HepG2 (cell line): Measurements from ENCODE around the gene DPM1. TPM values are rescaled to one million over a fixed set of nuclear protein-coding genes. Genes with fewer than 3 reads are reported as not detected.

Experiments used
- ARHGAP35 ChIP-seq: sonication (generic); formaldehyde crosslinking; IDR thresholded peaks from 2 replicates; pipeline ENCODE4 v1.9.0; 2022; ENCODE audit warnings: mild to moderate bottlenecking, inconsistent platforms, moderate library complexity, missing genetic modification reagents, borderline replicate concordance
- CEBPB ChIP-seq: IDR thresholded peaks from 2 replicates; pipeline ENCODE4 v1.6.1; 2011; ENCODE audit warnings: low read depth, low read length, improper control_type of control experiment, borderline replicate concordance
- CENPX ChIP-seq: sonication (generic); formaldehyde crosslinking; IDR thresholded peaks from 2 replicates; pipeline ENCODE4 v1.9.0; 2021; ENCODE audit warnings: mild to moderate bottlenecking, missing genetic modification reagents, moderate library complexity
- DR1 ChIP-seq: sonication (generic); formaldehyde crosslinking; IDR thresholded peaks from 2 replicates; pipeline ENCODE4 v1.8.0; 2021; ENCODE audit warnings: mild to moderate bottlenecking, missing genetic modification reagents, inconsistent platforms
- FOXK1 ChIP-seq: sonication (generic); formaldehyde crosslinking; IDR thresholded peaks from 2 replicates; pipeline ENCODE4 v1.4.0; 2020; ENCODE audit warnings: low read depth, missing genetic modification reagents, borderline replicate concordance
- GABPB1 ChIP-seq: IDR thresholded peaks from 2 replicates; pipeline ENCODE4 v1.6.1; 2016; ENCODE audit warnings: mild to moderate bottlenecking, missing genetic modification reagents, moderate library complexity, missing compliant biosample characterization
- HMGA1 ChIP-seq: sonication (generic); formaldehyde crosslinking; conservative IDR thresholded peaks from 2 replicates; pipeline ENCODE4 v1.4.0; 2020; ENCODE audit warnings: missing genetic modification reagents
- KAT7 ChIP-seq: IDR thresholded peaks from 2 replicates; pipeline ENCODE4 v1.6.1; 2018; ENCODE audit warnings: borderline replicate concordance, missing compliant biosample characterization
- NFATC3 ChIP-seq: sonication (generic); formaldehyde crosslinking; IDR thresholded peaks from 2 replicates; pipeline ENCODE4 v1.5.1; 2020; ENCODE audit warnings: mild to moderate bottlenecking, missing genetic modification reagents
- NONO ChIP-seq, 2 experiments: fragments of 450-650 bp in 1 of 2; sonication (generic) in 1 of 2; formaldehyde crosslinking in 1 of 2; IDR thresholded peaks in 1 of 2; conservative IDR thresholded peaks in 1 of 2; 2 replicates each; pipeline versions ENCODE4 v1.6.1 to v1.8.0; 2017 to 2022; ENCODE audit warnings: mild to moderate bottlenecking in 1 of 2, missing genetic modification reagents in 1 of 2, moderate library complexity in 1 of 2
- PATZ1 ChIP-seq: sonication (generic); formaldehyde crosslinking; IDR thresholded peaks from 2 replicates; pipeline ENCODE4 v1.4.0; 2020; ENCODE audit warnings: missing genetic modification reagents
- PCBP2 ChIP-seq: fragments of 200-400 bp; formaldehyde crosslinking; optimal IDR thresholded peaks from 2 replicates; pipeline ENCODE3; 2018; ENCODE audit warnings: low read length, low read depth; ENCODE audit not compliant: poor library complexity, severe bottlenecking
- RBM22 ChIP-seq: fragments of 200-400 bp; formaldehyde crosslinking; optimal IDR thresholded peaks from 2 replicates; pipeline ENCODE3; 2017; ENCODE audit warnings: mild to moderate bottlenecking, low read length, moderate library complexity
- RNF2 ChIP-seq: fragments of 450-650 bp; conservative IDR thresholded peaks from 2 replicates; pipeline ENCODE4 v1.6.1; 2016; ENCODE audit warnings: low read depth
- SNAPC5 ChIP-seq: sonication (generic); formaldehyde crosslinking; IDR thresholded peaks from 2 replicates; pipeline ENCODE4 v1.8.1; 2023; ENCODE audit warnings: mild to moderate bottlenecking, missing genetic modification reagents, borderline replicate concordance
- SP1 ChIP-seq, 2 experiments: fragments of 450-650 bp in 1 of 2; sonication (generic) in 1 of 2; formaldehyde crosslinking in 1 of 2; IDR thresholded peaks; 2 replicates each; pipeline versions ENCODE4 v1.4.0 to v1.6.1; 2016 to 2020; ENCODE audit warnings: missing genetic modification reagents in 1 of 2
- SRSF4 ChIP-seq: fragments of 200-400 bp; formaldehyde crosslinking; IDR thresholded peaks from one replicate; pipeline ENCODE4 v1.6.1; 2018; ENCODE audit warnings: mild to moderate bottlenecking, low read depth, low read length, moderate library complexity; ENCODE audit not compliant: poor library complexity, severe bottlenecking
- SUZ12 ChIP-seq: fragments of 150-350 bp; IDR thresholded peaks from 2 replicates; pipeline ENCODE4 v1.6.1; 2014; ENCODE audit warnings: low read depth, low read length
- SYNCRIP ChIP-seq: fragments of 200-400 bp; formaldehyde crosslinking; IDR thresholded peaks from 2 replicates; pipeline ENCODE4 v1.6.1; 2018; ENCODE audit warnings: mild to moderate bottlenecking, low read depth, low read length; ENCODE audit not compliant: insufficient read depth
- ZBTB8A ChIP-seq: sonication (generic); formaldehyde crosslinking; IDR thresholded peaks from 2 replicates; pipeline ENCODE4 v1.4.0; 2020; ENCODE audit warnings: mild to moderate bottlenecking, low read depth, missing genetic modification reagents, borderline replicate concordance
- ZNF235 ChIP-seq: sonication (generic); formaldehyde crosslinking; IDR thresholded peaks from 2 replicates; pipeline ENCODE4 v1.8.1; 2023; ENCODE audit warnings: mild to moderate bottlenecking, missing genetic modification reagents, borderline replicate concordance
- ZNF326 ChIP-seq: sonication (generic); formaldehyde crosslinking; IDR thresholded peaks from 2 replicates; pipeline ENCODE4 v1.4.0; 2020; ENCODE audit warnings: missing genetic modification reagents, borderline replicate concordance
- ZNF629 ChIP-seq: sonication (generic); formaldehyde crosslinking; conservative IDR thresholded peaks from 2 replicates; pipeline ENCODE4 v1.5.0; 2020; ENCODE audit warnings: missing genetic modification reagents
- polyA plus RNA-seq, 8 experiments: library from polyadenylated mRNA; depleted of rRNA in 3 of 8; stranded (reverse) in 7 of 8; unstranded in 1 of 8; fragments of >200 nt; fragmentation: Illumina TruSeq in 4 of 8; extraction: Trizol in 4 of 8; gene quantifications; 2 replicates each; pipeline versions ENCODE4 v1.2.1 to v1.2.3, GENCODE V29; 2011 to 2016; ENCODE audit warnings: low read depth in 4 of 8, missing spikeins in 1 of 8, mixed read lengths in 1 of 8; ENCODE audit not compliant: insufficient read depth in 1 of 8
- total RNA-seq, 5 experiments: library from RNA; depleted of rRNA; stranded (reverse); fragments of >200 nt; fragmentation: Illumina TruSeq; extraction: Trizol; gene quantifications; 2 replicates each; pipeline ENCODE4 v1.2.3, GENCODE V29; 2016; ENCODE audit warnings: low read depth in 1 of 5
- TF ChIP-seq, protein P1 (sequence below), 2 experiments: sonication (generic) in 1 of 2; formaldehyde crosslinking in 1 of 2; IDR thresholded peaks; 2 replicates each; pipeline versions ENCODE4 v1.4.0 to v1.6.1; 2018 to 2020; ENCODE audit warnings: missing genetic modification reagents in 2 of 2, borderline replicate concordance in 1 of 2, low read depth in 1 of 2, mild to moderate bottlenecking in 1 of 2, missing biosample characterization in 1 of 2

Gene DPM1
- total and polyA plus RNA-seq, 2 of the 13 experiments (the other 11 are each of a cell fraction or from before 2014, with no cell fraction given): 83.2 to 161 TPM

DNA sequence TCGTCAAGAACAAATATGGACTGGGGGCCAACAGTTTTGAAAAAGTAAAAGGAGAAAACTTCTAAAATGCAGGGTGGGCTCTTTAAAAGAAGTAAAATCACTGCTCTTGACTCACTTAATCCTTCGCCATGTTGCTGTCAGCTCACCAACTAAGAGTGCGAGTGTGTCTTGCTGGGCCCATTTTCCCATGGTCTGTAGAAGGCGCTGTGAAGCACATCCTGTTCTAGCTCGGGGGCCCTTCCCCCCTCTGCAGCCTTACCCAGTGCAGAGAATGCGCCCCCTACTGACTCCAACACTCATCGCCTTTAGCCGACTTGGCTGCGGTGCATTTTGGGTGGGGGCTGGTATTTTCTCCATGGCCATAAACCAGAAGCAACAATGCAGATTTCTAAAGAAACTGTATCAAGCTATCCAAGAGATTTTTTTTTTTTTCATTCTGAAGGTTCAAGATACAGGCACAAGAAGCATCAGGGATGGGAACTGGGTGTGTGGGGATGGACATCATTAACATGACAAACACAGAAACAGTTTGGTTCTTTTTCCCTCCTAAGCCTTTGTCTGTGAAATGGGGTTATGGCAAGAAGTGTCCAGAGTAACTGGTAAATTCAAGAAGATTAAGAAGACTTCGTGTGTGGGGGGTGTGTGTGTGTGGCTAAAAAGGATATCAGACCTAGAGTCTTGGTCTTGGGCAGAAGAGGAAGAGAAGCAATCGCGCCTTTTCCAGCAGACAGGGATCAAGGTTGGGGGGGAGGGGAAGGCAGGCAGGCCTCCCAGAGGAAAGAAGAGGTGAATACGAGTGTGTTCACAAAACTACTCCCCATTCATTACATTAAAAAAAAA, 28.8 kb downstream of the DPM1 start (continued):
- TF ChIP-seq PCBP2 (no peak), KAT7 (CRISPR knock-in tag) (peak; percentile 99), ZNF326 (no peak), SNAPC5 (no peak), RNF2 (no peak), HMGA1 (no peak), SP1 (IDR thresholded peaks at IDR 0.05) (no peak), SP1 (CRISPR knock-in tag; IDR thresholded peaks at IDR 0.05) (peak; percentile 66; the same call in 1 of the 2 replicates), ZNF629 (CRISPR knock-in tag) (peak; percentile 69), ZNF235 (CRISPR knock-in tag) (peak; percentile 46; the same call in 1 of the 2 replicates), DR1 (peak; percentile 31; the same call in 1 of the 2 replicates), NFATC3 (peak; percentile 47; the same call in 1 of the 2 replicates), GABPB1 (CRISPR knock-in tag) (peak; percentile 85), SUZ12 (peak; percentile 27; the same call in 1 of the 2 replicates), CEBPB (no peak), RBM22 (peak; percentile 82), ZBTB8A (CRISPR knock-in tag) (no peak), ARHGAP35 (CRISPR knock-in tag) (peak; percentile 78), CENPX (CRISPR knock-in tag) (no peak), SRSF4 (no peak), NONO (IDR thresholded peaks at IDR 0.05) (no peak), NONO (CRISPR knock-in tag; conservative IDR thresholded peaks at IDR 0.05) (peak; percentile 97), PATZ1 (CRISPR knock-in tag) (peak; percentile 100), SYNCRIP (no peak), FOXK1 (CRISPR knock-in tag) (peak; percentile 93)
- TF ChIP-seq, protein P1, sequence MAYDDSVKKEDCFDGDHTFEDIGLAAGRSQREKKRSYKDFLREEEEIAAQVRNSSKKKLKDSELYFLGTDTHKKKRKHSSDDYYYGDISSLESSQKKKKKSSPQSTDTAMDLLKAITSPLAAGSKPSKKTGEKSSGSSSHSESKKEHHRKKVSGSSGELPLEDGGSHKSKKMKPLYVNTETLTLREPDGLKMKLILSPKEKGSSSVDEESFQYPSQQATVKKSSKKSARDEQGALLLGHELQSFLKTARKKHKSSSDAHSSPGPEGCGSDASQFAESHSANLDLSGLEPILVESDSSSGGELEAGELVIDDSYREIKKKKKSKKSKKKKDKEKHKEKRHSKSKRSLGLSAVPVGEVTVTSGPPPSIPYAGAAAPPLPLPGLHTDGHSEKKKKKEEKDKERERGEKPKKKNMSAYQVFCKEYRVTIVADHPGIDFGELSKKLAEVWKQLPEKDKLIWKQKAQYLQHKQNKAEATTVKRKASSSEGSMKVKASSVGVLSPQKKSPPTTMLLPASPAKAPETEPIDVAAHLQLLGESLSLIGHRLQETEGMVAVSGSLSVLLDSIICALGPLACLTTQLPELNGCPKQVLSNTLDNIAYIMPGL (CRISPR knock-in tag; IDR thresholded peaks at IDR 0.05; ENCODE audit: borderline replicate concordance in 1 of 2, low read depth in 1 of 2): peak; percentile 100
